ENCODE measurements around the gene ZNF213.
"Not testable (repeated sequence)": the region's sequence is repeated elsewhere in the genome, so short reads cannot be mapped to it uniquely, and the experiment has no call there.

ZNF213 gene

DNA sequence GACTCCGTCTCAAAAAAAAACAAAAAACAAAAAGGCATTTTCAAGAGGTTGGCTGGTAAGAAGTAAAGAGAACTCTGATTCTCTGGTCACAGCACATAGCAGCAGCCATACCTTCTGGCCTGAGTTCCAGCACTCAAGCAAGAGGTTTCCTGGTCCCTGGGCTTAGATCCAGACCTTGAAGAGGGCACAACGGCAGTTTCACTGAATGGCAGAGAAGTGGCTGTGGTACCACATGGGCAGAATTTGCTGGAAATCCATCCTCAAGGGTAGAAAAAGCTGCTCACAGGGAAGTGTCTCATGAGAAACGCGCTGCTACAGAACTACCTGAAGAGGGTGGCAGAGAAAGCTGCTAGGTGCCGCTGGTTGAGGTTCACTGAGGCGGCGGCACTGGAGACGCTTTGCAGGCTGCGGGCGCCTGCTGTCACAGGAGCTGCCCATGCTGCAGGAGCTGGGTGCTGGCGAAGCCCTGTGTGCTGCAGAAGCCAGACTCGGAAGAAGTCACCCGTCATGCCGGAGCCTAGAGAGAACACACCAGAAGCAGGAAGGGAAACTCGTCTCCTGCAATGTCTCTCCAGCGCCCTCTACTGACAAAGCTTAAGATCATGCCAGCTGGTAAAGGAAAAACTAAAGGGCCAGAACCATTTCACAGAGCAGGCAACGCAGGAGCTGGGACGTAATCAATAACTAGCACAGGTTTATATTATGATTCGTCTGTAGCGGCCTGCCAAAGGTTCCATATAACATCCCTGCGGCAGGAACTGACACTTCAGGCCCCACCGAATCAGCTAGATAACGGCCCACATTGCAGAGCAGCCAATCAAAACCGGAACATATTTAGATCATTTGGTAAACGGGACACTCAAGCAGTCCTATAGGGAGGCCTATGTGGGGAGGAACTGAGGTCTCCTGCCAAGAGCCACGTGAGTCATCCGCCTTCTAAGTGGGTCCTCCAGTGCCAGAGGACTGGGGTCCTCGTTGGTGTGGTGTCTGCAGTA, 5.4 kb upstream of the ZNF213 start:
- DNase-seq (ENCODE audit: low read depth in 2 of 2), result peak; percentile 46 to 57

DNA sequence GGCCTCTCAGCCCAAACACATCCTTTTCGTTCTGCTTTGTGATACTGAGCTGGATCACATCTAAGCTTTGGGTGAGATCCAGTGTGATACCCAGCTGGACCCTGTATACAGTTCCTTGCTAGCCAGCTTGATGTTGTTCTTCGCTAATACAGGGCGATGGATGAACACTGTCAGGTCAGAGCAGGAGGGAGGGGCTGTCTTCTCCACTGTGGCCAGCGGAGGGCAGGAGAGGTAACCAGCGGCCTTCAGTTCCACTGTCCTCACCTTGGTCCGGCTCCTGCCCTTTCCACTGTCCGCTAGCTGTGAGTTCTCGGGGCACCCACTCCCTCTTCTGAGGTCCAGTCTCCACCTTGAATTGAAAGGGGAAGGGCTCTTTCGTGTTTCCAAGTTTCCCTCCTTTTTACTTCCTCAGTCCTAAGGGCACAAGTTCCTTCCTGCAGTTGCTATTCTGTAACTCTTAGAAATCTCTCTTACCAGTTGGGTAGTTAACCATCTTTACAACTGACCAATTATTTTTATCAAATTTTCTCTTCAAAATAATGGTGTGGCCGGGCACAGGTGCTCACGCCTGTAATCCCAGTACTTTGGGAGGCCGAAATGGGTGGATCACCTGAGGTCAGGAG, 3.0 kb upstream of the ZNF213 start:
- peak; percentile 24 to 32 for DNase-seq (ENCODE audit: low read depth in 2 of 2)

DNA sequence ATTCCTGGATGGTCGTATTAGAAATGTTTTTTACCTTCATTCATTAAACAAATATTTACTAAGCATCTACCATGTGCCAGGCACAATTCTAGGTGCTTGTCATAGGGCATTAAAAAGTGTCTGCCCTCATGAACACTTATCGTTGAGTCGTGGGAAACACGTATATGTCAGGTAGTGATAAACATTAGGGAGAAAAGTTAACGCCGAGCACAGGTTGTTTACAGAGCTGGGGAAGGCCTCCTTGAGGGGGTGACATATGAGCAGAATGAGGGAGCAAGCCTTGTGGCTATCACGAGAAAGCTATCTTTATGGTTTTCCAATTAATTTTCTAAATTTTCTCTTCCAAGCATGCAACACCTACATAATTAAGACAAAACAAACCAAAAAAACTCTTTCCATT, 985 bp upstream of the ZNF213 start:
- no peak for DNase-seq (ENCODE audit: low read depth in 2 of 2)

DNA sequence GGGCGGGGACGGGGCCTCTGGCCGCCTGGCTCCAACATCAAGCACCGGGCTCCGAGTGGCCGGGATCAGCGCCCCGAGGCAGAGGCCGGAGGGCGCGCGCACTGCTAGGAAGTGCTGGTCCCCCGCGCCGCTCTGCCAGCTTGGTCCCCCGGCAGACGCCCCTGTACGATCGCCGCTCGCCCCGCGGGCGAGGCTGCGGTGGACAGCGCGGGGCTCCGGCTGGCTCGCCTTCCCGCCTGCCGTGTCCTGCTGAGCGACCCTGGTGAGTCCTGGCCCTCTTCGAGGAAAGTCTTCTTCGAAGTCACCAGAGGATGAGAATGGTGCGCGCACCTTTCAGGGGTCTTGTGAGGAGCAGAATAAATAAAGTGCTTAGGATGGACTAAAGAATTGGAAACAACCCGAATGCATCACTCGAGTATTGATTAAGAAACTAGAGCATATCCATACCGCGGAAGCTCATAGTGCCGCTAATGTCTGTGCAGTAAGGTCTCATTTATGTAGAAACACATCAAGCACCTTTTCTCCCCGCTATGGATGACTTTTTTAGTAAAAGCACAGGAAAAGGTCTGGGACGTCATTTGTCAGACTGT, 392 bp downstream of the ZNF213 start:
- DNase-seq (ENCODE audit: low read depth in 2 of 2), result no peak

DNA sequence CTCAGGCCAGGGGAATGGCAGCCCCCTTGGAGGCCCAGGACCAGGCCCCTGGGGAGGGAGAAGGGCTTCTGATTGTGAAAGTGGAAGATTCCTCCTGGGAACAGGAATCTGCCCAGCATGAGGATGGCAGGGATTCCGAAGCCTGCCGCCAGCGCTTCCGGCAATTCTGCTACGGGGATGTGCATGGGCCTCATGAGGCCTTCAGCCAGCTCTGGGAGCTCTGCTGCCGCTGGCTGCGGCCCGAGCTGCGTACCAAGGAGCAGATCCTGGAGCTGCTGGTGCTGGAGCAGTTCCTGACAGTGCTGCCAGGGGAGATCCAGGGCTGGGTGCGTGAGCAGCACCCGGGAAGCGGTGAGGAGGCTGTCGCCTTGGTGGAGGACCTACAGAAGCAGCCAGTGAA, 2.4 kb downstream of the ZNF213 start:
- no peak for DNase-seq (ENCODE audit: low read depth in 2 of 2)

GRCh38 chr16:3138342-3138741, 3.5 kb downstream of the ZNF213 start:
- no peak for DNase-seq (ENCODE audit: low read depth in 2 of 2)

DNA sequence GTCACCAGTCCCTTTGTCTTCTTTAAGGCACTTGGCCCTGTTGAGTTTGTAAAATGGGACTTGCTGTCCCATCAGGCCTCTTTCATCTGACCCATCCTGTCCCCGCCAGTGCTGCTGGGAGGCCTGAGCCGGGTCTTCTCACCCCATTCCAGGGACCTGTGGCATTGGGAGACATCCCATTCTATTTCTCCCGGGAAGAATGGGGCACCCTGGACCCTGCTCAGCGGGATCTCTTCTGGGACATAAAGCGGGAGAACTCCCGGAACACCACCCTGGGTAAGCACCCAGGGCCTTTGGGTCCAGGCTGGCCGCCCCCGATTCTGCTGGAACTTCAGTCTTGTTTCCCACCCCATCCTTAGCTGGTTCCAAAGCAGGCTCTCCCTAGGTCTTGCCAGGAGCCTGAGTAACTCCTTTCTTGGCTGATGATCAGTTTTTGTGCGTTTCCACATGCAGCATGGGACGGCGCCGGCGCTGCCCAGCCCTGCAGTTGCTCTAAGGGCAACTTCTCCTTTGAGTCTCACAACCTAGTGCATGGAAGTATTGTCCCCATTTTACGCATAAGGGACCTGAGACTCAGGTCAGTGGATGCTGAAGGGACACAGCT, 4.1 kb downstream of the ZNF213 start:
- DNase-seq (ENCODE audit: low read depth in 2 of 2), result no peak

DNA sequence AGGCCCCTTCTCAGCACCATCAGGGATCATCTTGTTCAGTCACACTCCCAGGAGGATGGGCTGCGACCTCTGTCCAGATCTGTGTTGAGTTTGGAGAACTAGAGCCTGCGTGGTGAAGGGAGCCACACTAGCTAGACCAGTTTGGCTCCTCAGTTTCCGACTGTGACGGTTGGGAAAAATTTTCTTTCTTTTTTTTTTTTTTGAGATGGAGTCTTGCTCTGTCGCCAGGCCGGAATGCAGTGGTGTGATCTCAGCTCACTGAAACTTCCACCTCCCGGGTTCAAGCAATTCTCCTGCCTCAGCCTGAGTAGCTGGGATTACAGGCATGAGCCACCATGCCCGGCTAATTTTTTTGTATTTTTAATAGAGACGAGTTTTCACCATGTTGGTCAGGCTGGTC, 4.7 kb downstream of the ZNF213 start:
- not testable (repeated sequence) for DNase-seq (ENCODE audit: low read depth in 2 of 2)

DNA sequence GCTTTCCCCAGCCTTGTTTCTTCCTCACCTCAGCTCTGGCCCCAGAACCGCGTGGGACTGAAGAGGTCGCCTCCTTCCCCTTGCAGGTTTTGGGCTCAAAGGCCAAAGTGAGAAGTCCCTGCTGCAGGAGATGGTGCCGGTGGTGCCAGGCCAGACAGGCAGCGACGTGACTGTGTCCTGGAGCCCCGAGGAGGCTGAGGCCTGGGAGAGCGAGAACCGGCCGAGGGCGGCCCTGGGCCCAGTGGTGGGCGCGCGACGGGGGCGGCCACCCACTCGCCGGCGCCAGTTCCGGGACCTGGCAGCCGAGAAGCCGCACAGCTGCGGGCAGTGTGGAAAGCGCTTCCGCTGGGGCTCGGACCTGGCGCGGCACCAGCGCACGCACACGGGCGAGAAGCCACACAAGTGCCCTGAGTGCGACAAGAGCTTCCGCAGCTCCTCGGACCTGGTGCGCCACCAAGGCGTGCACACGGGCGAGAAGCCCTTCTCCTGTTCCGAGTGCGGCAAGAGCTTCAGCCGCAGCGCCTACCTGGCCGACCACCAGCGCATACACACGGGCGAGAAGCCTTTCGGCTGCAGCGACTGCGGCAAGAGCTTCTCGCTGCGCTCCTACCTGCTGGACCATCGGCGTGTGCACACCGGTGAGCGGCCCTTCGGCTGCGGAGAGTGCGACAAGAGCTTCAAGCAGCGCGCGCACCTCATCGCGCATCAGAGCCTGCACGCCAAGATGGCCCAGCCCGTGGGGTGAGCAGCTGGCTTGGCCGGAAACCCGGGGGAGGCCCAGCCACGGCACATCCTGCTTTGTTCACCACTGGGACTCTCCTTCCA, 6.0 kb downstream of the ZNF213 start:
- DNase-seq (ENCODE audit: low read depth in 2 of 2), result no peak

DNA sequence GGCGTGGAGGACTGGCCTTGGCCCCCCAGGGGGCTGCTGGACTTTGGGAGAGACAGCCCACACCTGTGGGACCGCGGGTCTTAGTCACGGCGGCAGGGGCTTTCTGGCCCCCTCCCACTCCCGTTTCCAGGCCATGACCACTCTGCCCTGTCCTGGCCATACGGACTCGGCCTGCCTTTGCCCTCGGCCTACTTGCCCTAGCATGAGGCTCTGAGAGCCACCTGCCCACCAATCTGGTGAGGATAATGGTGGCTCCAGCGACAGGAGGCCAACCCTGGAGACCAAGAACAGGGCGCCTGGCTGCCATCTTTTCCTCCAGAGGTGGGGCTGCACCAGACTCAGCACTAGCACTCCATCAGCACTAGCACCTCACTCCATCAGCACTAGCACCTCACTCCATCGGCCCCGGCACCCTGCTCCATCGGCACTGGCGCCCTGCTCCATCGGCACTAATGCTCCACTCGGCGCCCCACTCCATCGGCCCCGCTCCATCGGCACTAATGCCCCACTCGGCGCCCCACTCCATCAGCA, 7.0 kb downstream of the ZNF213 start:
- DNase-seq (ENCODE audit: low read depth in 2 of 2), result no peak

DNA sequence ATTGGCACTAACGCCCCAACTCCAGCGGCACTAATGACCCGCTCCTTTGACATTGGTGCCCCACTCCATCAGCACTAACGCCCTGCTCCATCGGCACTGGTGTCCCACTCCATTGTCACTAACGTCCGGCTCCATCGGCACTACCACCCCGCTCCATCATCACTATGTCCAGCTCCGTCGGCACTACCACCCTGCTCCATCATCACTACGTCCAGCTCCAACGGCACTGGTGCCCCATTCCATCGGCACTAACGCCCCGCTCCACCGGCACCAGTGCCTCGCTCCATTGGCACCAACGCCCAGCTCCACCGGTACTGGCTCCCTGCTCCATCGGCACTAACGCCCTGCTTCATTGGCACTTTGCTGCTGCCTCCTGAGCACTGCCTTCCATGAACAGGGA, 7.5 kb downstream of the ZNF213 start:
- no peak for DNase-seq (ENCODE audit: low read depth in 2 of 2)

DNA sequence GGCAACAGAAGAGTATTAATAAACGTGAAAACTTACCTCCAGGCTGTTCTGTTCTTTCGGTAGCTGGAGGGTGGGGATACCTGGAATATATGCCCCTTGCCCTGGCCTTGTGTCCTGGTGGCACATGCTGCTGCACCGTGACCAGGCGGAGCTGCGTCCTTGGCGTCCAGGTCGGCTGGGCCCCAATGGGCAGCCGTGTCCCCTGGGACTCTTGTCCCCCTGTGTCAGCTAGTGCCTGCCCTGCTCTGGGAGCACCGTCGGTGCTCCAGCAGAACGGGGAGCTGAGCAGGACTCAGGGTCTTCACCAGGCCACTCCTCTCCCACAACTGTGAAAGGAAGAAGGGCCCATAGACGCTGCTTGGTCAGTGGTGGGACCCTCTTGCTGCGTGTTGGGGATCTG, 7.9 kb downstream of the ZNF213 start:
- DNase-seq (ENCODE audit: low read depth in 2 of 2), result no peak

DNA sequence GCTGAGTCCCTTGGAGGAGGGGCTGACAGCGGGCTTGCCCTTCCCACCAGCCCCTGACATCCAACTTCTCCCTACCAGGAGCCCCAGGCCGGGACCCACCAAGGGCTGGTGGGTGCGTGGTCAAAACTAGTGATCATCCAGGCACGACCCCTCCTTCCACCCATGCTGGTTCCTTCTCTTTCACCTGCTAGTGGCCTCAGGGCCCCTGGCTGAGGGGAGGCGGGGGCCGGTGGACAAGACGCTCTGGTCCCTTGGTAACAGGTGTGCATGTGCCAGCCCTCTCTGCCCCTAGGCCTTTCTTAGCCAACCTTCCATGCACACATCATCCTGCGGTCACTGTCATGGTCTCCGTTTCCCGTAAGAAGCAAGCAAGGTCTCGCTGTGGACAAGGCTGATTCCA, 8.4 kb downstream of the ZNF213 start:
- no peak for DNase-seq (ENCODE audit: low read depth in 2 of 2)

DNA sequence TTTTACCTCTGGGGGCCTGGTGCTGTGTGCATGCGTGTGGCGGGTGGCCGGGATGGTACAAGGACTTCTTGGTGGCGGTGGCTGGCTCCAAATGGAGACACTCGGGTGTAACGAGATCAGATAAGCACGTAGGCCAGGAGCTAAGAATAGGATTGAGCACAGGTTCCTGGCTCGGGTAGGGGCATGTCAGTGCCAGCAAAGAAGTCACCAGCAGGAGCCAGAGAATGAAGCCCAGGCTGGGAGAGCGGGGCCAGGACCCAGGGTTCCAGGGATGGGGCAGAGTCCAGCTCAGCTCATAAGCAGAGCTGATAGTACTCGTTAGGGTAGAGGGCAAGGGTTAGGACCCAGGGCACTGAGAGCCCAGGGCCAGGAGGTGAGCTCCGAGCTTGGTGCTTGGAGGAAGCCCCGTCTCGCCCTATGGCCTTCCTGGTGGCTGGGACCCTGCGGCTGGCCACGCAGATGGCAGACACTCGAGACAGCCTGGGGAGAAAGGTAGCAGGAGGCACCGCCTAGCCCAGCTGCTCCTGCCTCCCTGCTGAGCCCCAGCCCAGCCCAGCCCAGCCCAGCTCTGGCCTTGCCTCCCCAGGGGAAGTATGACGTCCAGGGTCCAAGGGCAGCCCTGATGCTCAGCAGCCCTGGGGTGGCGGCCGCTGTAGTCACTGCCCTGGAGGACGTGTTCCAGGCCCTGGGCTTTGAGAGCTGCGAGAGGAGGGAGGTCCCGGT, 8.9 kb downstream of the ZNF213 start:
- no peak for DNase-seq (ENCODE audit: low read depth in 2 of 2)

DNA sequence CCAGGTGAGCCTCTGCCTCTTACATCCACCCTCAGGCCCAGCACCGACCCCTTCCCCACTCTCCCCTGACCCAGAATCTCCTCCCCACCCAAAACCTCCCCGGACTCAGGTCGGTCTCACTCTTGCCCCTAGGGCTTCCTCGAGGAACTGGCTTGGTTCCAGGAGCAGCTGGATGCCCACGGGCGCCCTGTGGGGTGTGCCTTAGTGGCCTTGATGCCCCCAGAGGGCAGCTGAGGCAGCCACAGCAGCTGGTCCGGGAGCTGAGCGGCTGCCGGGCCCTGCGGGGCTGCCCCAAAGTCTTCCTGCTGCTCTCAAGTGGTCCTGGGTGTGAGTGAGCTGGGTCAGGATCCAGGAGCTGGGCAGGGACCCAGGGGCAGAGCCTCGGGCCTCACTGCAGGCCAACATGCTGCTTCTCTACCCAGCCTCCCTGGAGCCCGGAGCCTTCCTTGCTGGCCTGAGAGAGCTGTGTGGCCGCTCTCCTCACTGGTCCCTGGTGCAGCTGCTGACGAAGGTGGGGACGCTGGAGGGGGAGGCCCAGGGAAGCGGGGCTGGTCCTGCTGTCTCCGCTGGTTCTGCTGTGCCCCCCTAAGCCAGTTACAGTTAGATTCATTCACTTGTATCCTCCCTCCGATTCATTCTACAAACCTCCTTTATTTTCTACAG, 9.6 kb downstream of the ZNF213 start:
- no peak for DNase-seq (ENCODE audit: low read depth in 2 of 2)

DNA sequence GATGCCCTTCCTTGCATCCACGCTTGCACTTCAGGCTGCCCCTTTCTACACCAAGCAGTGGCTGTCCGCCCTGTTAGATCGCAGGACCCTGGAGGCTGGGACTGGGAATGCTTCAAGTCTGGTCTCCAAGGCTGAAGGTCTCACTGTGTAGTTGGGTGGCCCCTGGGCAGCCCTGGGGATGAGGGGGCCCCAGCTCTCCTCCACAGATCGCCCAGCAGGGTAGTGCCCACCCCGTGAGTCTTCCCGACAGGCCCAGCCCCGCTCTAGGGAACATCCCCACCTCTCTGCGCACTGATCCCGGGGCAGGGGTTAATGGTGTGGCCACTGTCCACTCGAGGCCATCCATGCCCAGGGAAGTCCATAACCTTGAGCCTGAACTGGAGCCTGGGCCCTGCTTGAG, 10.3 kb downstream of the ZNF213 start:
- no peak for DNase-seq (ENCODE audit: low read depth in 2 of 2)

DNA sequence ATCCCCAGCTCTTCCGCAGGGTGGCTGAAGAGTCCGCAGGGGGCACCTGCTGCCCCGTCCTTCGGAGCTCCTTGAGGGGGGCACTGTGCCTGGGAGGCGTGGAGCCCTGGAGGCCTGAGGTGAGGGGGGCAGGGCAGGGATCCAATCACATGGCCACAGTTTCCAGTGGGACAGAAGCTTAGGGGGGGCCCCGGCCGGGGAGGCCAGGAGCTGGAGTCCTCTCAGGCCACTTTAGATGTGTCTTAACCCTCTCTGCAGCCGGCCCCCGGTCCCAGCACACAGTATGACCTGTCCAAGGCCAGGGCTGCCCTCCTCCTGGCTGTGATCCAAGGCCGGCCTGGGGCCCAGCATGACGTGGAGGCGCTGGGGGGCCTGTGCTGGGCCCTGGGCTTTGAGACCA, 10.8 kb downstream of the ZNF213 start:
- DNase-seq (ENCODE audit: low read depth in 2 of 2), result no peak

- DNase-seq (ENCODE audit: low read depth in 2 of 2), result no peak
Observed at GRCh38 chr16:3147046-3147756, 12.4 kb downstream of the ZNF213 start.

- no peak for DNase-seq (ENCODE audit: low read depth in 2 of 2)
Observed at GRCh38 chr16:3147757-3148104, 12.9 kb downstream of the ZNF213 start.

All from stimulated activated CD8-positive, alpha-beta memory T cell treated with anti-CD3 and anti-CD28 coated beads, Interleukin-2, amount 100 ng/mL, for 48 hours (primary cell).